ENCODE data around the gene KRTAP19-6. TPM values are rescaled to one million over a fixed set of nuclear protein-coding genes. Genes with fewer than 3 reads are reported as not detected.

Gene KRTAP19-6, protein sequence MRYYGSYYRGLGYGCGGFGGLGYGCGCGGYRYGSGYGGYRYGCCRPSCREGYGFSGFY
- total RNA-seq (not detected), polyA plus RNA-seq (not detected), total RNA-seq (0 to 0.09 (median 0) reads per million in 6 experiments)

- POLR2A ChIA-PET: no interaction called here
- peaks cover 0 to 16% (median 2%) of the 10 kb centered on the region in 9 donors for H3K9me3 Mint-ChIP-seq
- no peak for DNase-seq
- H3K4me1 Mint-ChIP-seq: no peaks in the 10 kb centered on the region
- no peak within 1 kb of the TSS for H3K27ac Mint-ChIP-seq
- ATAC-seq: no peak
- H3K36me3 Mint-ChIP-seq: no peaks in the 10 kb centered on the region
- no peaks in the 10 kb centered on the region for H3K27me3 Mint-ChIP-seq
- H3K4me3 Mint-ChIP-seq: no peak within 1 kb of the TSS
These were observed at the start of gene KRTAP19-6 for GRCh38 chr21:30541764-30542163. Gene KRTAP19-6 (minus strand): TSS chr21:30541864. CDS start chr21:30541833, 31 bp downstream.

- POLR2A ChIA-PET: no interaction called here
- no peak within 1 kb of the TSS for H3K27ac Mint-ChIP-seq
- H3K36me3 Mint-ChIP-seq: no peaks in the 10 kb centered on the region
These were observed 48.6 kb upstream of the KRTAP19-6 start, which contains the start of gene KRTAP22-2 for GRCh38 chr21:30590297-30590696. Gene KRTAP22-2 (minus strand): TSS chr21:30590397.

GRCh38 chr21:30582870-30583269, 41.2 kb upstream of the KRTAP19-6 start:
- POLR2A ChIA-PET: no interaction called here
- ATAC-seq: no peak
- no peak for DNase-seq
- Mint-ChIP-seq H3K9me3 (peaks cover 0 to 16% (median 0%) of the 10 kb centered on the region in 9 donors), H3K36me3 (no peaks in the 10 kb centered on the region), H3K4me3 (no peak overlapping the region), H3K4me1 (no peaks in the 10 kb centered on the region), H3K27me3 (peaks cover 0 to 12% (median 0%) of the 10 kb centered on the region in 5 donors), H3K27ac (no peak overlapping the region)

More at GRCh38 chr21:30590297-30590696, 48.6 kb upstream of the KRTAP19-6 start, which contains the start of gene KRTAP22-2:
- Mint-ChIP-seq H3K4me3 (no peak within 1 kb of the TSS), H3K4me1 (no peaks in the 10 kb centered on the region), H3K27me3 (peaks cover 0 to 2% (median 0%) of the 10 kb centered on the region in 5 donors), H3K9me3 (peaks cover 0 to 1% (median 0%) of the 10 kb centered on the region in 9 donors)
- no peak for ATAC-seq
- DNase-seq: no peak

DNA sequence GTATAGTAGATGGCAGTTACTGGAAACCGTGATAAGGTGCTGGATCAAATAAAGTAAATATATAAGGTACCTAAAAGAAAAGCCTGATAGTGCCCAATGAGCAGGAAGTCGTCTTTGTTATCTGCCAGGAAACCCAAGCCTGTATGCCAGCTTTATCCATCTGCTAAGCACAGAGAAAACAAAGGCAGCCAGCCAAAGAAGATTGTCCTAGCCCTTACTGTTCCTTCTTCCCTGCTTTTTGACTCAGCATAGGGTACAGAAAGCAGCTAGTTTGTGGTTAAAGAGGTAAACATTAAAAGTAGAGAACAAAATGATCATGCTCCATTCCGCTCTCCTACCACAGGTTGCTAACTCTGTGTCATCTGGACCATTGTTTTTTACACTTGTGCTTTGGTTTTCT, 38.5 kb upstream of the KRTAP19-6 start:
- H3K36me3 Mint-ChIP-seq: no peaks in the 10 kb centered on the region
- peaks cover 0 to 15% (median 2%) of the 10 kb centered on the region in 5 donors for H3K27me3 Mint-ChIP-seq
- no peak overlapping the region for H3K4me3 Mint-ChIP-seq
- H3K27ac Mint-ChIP-seq: no peak overlapping the region
- ATAC-seq (no peak), DNase-seq (no peak)
- POLR2A ChIA-PET: no interaction called here
- H3K4me1 Mint-ChIP-seq: no peaks in the 10 kb centered on the region
- peaks cover 0 to 20% (median 3%) of the 10 kb centered on the region in 9 donors for H3K9me3 Mint-ChIP-seq

DNA sequence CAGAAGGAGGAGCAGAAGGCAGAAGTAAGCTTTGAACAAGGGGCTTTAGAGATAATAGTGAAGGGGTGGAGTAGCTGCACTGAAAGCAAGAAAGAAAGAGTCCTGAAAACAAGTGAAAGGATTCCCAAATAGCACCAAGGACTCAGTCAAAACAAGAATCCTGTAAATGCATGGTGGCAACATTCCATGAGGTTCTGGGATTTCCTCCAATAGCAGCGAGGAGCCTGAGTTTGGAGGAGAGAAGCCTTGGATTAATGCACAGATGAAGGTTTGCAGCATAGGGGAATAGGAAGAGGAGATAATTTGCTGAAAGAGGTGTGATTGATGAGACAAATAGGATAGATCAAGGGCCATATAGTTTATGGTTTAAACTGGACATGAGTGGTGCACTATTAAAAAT, 37.7 kb upstream of the KRTAP19-6 start:
- POLR2A ChIA-PET: no interaction called here
- H3K4me3 Mint-ChIP-seq: no peak overlapping the region
- H3K4me1 Mint-ChIP-seq: no peaks in the 10 kb centered on the region
- H3K9me3 Mint-ChIP-seq: peaks cover 0 to 12% (median 3%) of the 10 kb centered on the region in 9 donors
- H3K36me3 Mint-ChIP-seq: no peaks in the 10 kb centered on the region
- DNase-seq (no peak), ATAC-seq (no peak)
- H3K27ac Mint-ChIP-seq: no peak overlapping the region
- H3K27me3 Mint-ChIP-seq: peaks cover 0 to 8% (median 0%) of the 10 kb centered on the region in 5 donors

DNA sequence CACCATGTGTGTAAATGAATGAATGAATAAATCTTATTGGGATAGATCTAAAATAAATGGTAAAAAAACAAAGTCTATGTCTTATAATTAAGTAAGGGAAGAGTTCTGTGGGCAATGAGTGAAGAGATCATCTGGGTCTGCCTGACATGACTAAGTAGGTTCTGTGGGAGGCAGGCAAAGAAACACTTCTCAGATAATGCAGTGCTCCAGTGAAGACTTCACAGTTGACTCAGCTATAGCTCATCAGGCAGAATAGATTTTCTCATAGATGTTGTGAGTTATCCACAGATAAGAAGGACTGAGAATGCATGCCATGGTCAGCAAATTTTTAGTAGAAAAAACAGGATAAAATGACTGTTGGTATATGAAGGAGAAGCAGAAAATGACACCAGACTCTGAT, 36.1 kb upstream of the KRTAP19-6 start:
- no peak for ATAC-seq
- no peak overlapping the region for H3K27ac Mint-ChIP-seq
- peaks cover 0 to 15% (median 3%) of the 10 kb centered on the region in 9 donors for H3K9me3 Mint-ChIP-seq
- H3K27me3 Mint-ChIP-seq: peaks cover 0 to 8% (median 2%) of the 10 kb centered on the region in 5 donors
- no peak for DNase-seq
- POLR2A ChIA-PET: no interaction called here
- no peak overlapping the region for H3K4me3 Mint-ChIP-seq
- H3K4me1 Mint-ChIP-seq: no peaks in the 10 kb centered on the region
- no peaks in the 10 kb centered on the region for H3K36me3 Mint-ChIP-seq

GRCh38 chr21:30567617-30568016, 26.0 kb upstream of the KRTAP19-6 start:
- H3K36me3 Mint-ChIP-seq: no peaks in the 10 kb centered on the region
- DNase-seq (no peak), ATAC-seq (no peak)
- no peak overlapping the region for H3K27ac Mint-ChIP-seq
- H3K27me3 Mint-ChIP-seq: peaks cover 0 to 7% (median 0%) of the 10 kb centered on the region in 5 donors
- H3K4me1 Mint-ChIP-seq: no peaks in the 10 kb centered on the region
- H3K4me3 Mint-ChIP-seq: no peak overlapping the region
- H3K9me3 Mint-ChIP-seq: peaks cover 0 to 14% (median 0%) of the 10 kb centered on the region in 9 donors
- POLR2A ChIA-PET: no interaction called here

- no peak overlapping the region for H3K27ac Mint-ChIP-seq
- H3K4me3 Mint-ChIP-seq: no peak overlapping the region
- peaks cover 0 to 5% (median 0%) of the 10 kb centered on the region in 9 donors for H3K9me3 Mint-ChIP-seq
- ATAC-seq: no peak
- no peak for DNase-seq
- H3K27me3 Mint-ChIP-seq: peaks cover 0 to 4% (median under 1%) of the 10 kb centered on the region in 5 donors
- POLR2A ChIA-PET: interaction anchor here (0.7 kb wide), 1 partner anchor 546 kb away, joined by 3 read pairs; no protein-coding TSS in a partner anchor
- no peaks in the 10 kb centered on the region for H3K36me3 Mint-ChIP-seq
- H3K4me1 Mint-ChIP-seq: no peaks in the 10 kb centered on the region
These were observed 22.0 kb upstream of the KRTAP19-6 start for GRCh38 chr21:30563630-30564029.

DNA sequence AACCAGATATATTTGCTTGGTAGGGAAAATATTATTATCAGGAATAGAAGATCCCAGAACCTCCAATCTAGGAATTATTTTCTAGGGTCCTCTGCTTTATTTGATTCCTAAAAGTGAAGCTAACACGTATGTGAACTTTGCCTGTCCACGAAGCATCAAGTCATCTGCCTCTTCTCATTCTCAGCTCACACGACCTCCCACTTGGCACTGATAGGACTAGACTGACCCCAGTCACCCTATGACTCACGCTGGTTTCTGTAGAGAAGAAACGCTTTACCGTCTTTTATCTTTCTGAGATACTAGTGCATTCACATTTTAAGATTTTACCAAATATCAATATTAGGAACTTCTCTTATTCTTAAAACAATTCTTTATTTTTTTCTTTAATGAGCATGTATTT, 21.4 kb upstream of the KRTAP19-6 start:
- H3K4me3 Mint-ChIP-seq: no peak overlapping the region
- H3K9me3 Mint-ChIP-seq: peaks cover 0 to 5% (median 0%) of the 10 kb centered on the region in 9 donors
- H3K27me3 Mint-ChIP-seq: peaks cover 0 to 3% (median 0%) of the 10 kb centered on the region in 5 donors
- POLR2A ChIA-PET: no interaction called here
- ATAC-seq (no peak), DNase-seq (no peak)
- H3K27ac Mint-ChIP-seq: no peak overlapping the region
- no peaks in the 10 kb centered on the region for H3K36me3 Mint-ChIP-seq
- H3K4me1 Mint-ChIP-seq: no peaks in the 10 kb centered on the region

GRCh38 chr21:30561957-30562356, 20.3 kb upstream of the KRTAP19-6 start:
- Mint-ChIP-seq H3K9me3 (peaks cover 0 to 5% (median 0%) of the 10 kb centered on the region in 9 donors), H3K27ac (no peak overlapping the region), H3K27me3 (peaks cover 0 to 3% (median 0%) of the 10 kb centered on the region in 5 donors), H3K4me3 (no peak overlapping the region), H3K36me3 (no peaks in the 10 kb centered on the region), H3K4me1 (no peaks in the 10 kb centered on the region)
- ATAC-seq (no peak), DNase-seq (no peak)
- POLR2A ChIA-PET: no interaction called here

DNA sequence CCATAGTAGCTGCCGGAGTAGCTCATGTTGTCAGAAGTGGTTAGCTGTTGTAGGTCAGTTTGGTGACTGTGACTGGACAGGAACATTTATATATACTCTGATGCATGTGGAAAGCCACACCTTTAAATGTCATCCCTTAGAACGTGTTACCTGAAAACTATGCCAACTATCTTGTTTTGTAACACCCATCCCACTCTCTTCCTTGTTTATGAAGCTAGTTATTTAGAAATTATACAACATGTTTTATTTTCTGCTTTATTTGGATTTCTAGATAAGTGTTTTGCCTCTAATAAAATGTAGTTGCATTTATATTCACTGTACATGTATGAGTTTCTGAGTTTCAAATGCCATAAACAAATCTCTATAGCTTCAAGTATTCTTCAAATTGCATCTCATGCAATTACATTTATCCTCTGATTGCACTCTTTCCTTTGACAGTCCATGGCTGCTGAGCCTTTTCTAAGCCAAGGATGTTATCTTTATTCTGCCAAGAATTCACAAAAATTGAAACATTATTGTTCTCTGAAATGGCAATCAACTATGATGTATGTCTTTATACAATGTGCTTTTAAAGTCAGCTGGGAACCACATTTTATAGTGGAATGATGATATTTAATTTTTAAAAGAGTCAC, 19.7 kb upstream of the KRTAP19-6 start, which contains the start of gene KRTAP19-7:
KRTAP19-7 (minus strand) TSS at position 51 of the 632 bp plus-strand sequence; CDS start at position 26, 25 bp downstream.
- H3K9me3 Mint-ChIP-seq: peaks cover 0 to 5% (median 0%) of the 10 kb centered on the region in 9 donors
- no peaks in the 10 kb centered on the region for H3K4me1 Mint-ChIP-seq
- ATAC-seq (no peak), DNase-seq (no peak)
- peaks cover 0 to 3% (median 0%) of the 10 kb centered on the region in 5 donors for H3K27me3 Mint-ChIP-seq
- no peaks in the 10 kb centered on the region for H3K36me3 Mint-ChIP-seq
- H3K27ac Mint-ChIP-seq: no peak within 1 kb of the TSS
- POLR2A ChIA-PET: no interaction called here
- no peak within 1 kb of the TSS for H3K4me3 Mint-ChIP-seq

GRCh38 chr21:30555095-30555494, 13.4 kb upstream of the KRTAP19-6 start:
- H3K36me3 Mint-ChIP-seq: peaks cover 0 to 5% (median 0%) of the 10 kb centered on the region in 3 donors
- H3K4me1 Mint-ChIP-seq: no peaks in the 10 kb centered on the region
- peaks cover 0 to 28% (median 9%) of the 10 kb centered on the region in 5 donors for H3K27me3 Mint-ChIP-seq
- H3K27ac Mint-ChIP-seq: no peak overlapping the region
- ATAC-seq (no peak), DNase-seq (no peak)
- POLR2A ChIA-PET: no interaction called here
- no peak overlapping the region for H3K4me3 Mint-ChIP-seq
- peaks cover 2 to 29% (median 12%) of the 10 kb centered on the region in 9 donors for H3K9me3 Mint-ChIP-seq

DNA sequence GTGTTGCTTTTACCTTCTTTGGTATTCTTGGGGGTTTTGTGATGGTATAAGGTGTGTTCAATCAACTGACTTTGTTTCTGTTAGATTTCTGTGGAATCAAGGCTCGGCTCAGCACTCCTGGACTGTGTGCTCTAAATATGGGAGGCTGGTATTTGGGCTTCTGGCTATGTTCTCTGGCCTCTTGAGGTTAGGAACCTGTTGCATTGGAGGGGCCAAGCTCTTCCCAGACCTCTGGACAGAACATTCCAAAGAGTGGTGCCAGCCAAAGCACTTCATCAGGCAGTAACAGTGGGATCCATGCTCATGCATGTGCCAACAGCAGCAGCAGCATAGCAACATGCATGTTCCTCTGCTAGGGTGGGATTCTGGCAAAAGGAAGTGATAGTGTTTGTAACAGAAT, 11.1 kb upstream of the KRTAP19-6 start:
- Mint-ChIP-seq H3K4me1 (no peaks in the 10 kb centered on the region), H3K36me3 (peaks cover 0 to 5% (median 0%) of the 10 kb centered on the region in 3 donors), H3K27me3 (peaks cover 0 to 35% (median 9%) of the 10 kb centered on the region in 5 donors), H3K4me3 (no peak overlapping the region), H3K9me3 (peaks cover 2 to 30% (median 12%) of the 10 kb centered on the region in 9 donors), H3K27ac (no peak overlapping the region)
- ATAC-seq (no peak), DNase-seq (no peak)
- POLR2A ChIA-PET: no interaction called here

Data from naive thymus-derived CD8-positive, alpha-beta T cell (primary cell).